K562 (cell line): ENCODE measurements around the gene ADPRH. TPM values are rescaled to one million over a fixed set of nuclear protein-coding genes. Genes with fewer than 3 reads are reported as not detected.
A peak's percentile ranks its signal among the peaks of the same experiment; 100 is the strongest.

ENCODE experiments used
- ATAC-seq: fragments of 200-7000 bp; cut with Tn5 transposase; 3 replicates; pipeline ENCODE4 v1.9.1; 2020; ENCODE audit warnings: moderate library complexity
- BruUV-seq: library from RNA; stranded (reverse); fragments of 400-500 nt; replicated peaks from 2 replicates; lab custom pipeline; 2021; lab: Mats Ljungman, UMichigan
- CTCF ChIA-PET: fragments of 300-600 bp; formaldehyde crosslinking; extraction: SDS; loops from one replicate; lab custom pipeline; 2021; ENCODE audit warnings: low intra/inter-chr PET ratio; lab: Yijun Ruan, JAX
- POLR2A ChIA-PET: fragments of 300-600, 350-650 bp; sonication (Branson Sonifier 250); formaldehyde crosslinking; extraction: SDS; loops from one replicate; lab custom pipeline; 2021; ENCODE audit warnings: antibody characterized with exemption, inconsistent platforms; lab: Yijun Ruan, JAX
- DNase-seq, 4 experiments: peaks; one replicate each; pipeline versions ENCODE4 v3.0.0 to v3.0.0-alpha.2; 2011 to 2018; ENCODE audit warnings: low spot score in 3 of 4, mixed read lengths in 3 of 4; ENCODE audit errors: extremely low read depth in 1 of 4
- FAIRE-seq: peaks from 2 replicates; lab custom pipeline; 2011; peaks lifted over from hg19 to GRCh38; lab: Jason Lieb, UNC
- H2AFZ ChIP-seq: 2 replicates; pipeline ENCODE4 v1.6.0; 2011; ENCODE audit warnings: low read depth, low read length, control low read depth, inconsistent platforms
- H3K27ac ChIP-seq: fragments of 200-600 bp; 3 replicates; pipeline ENCODE4 v1.8.0; 2011; ENCODE audit warnings: low read depth, mild to moderate bottlenecking, control low read depth, inconsistent platforms, low read length, moderate library complexity, mixed read lengths; ENCODE audit errors: extremely low read depth
- H3K27me3 ChIP-seq, 2 experiments: fragments of 300-600 bp in 1 of 2; 2 replicates in 1 of 2; 3 replicates in 1 of 2; pipeline versions ENCODE4 v1.6.0 to v1.8.0; 2011; ENCODE audit warnings: inconsistent platforms in 2 of 2, low read length in 2 of 2, mild to moderate bottlenecking in 1 of 2, mixed read lengths in 1 of 2, moderate library complexity in 1 of 2; ENCODE audit not compliant: control insufficient read depth in 2 of 2, insufficient read depth in 2 of 2
- H3K36me3 ChIP-seq: fragments of 300-600 bp; 3 replicates; pipeline ENCODE4 v1.8.0; 2011; ENCODE audit warnings: mild to moderate bottlenecking, low read length, inconsistent platforms; ENCODE audit not compliant: control insufficient read depth, insufficient read depth
- H3K4me1 ChIP-seq, 2 experiments: fragments of 200-600 bp in 1 of 2; replicated peaks in 1 of 2; 2 replicates in 1 of 2; 3 replicates in 1 of 2; pipeline versions ENCODE4 v1.5.1 to v1.8.0; 2011; ENCODE audit warnings: inconsistent platforms in 2 of 2, low read length in 2 of 2, mild to moderate bottlenecking in 1 of 2, mixed read lengths in 1 of 2, moderate library complexity in 1 of 2; ENCODE audit not compliant: control insufficient read depth in 2 of 2, insufficient read depth in 2 of 2
- H3K4me2 ChIP-seq: 2 replicates; pipeline ENCODE4 v1.6.1; 2011; ENCODE audit warnings: low read length, control low read depth, inconsistent platforms, mixed read lengths; ENCODE audit not compliant: insufficient read depth
- H3K4me3 ChIP-seq: fragments of 200-600 bp; sonication (generic), shearing (Covaris generic); 2 replicates; pipeline ENCODE4 v1.5.1; 2016; ENCODE audit warnings: control low read depth, inconsistent platforms
- H3K79me2 ChIP-seq: fragments of 200-600 bp; 3 replicates; pipeline ENCODE4 v1.8.0; 2011; ENCODE audit warnings: low read length, inconsistent platforms; ENCODE audit not compliant: control insufficient read depth, insufficient read depth
- H3K9ac ChIP-seq, 2 experiments: 2 replicates each; pipeline versions ENCODE4 v1.6.0 to v1.6.1; 2011; ENCODE audit warnings: low read depth in 2 of 2, low read length in 2 of 2, control low read depth in 1 of 2, inconsistent platforms in 1 of 2, mild to moderate bottlenecking in 1 of 2, mixed read lengths in 1 of 2; ENCODE audit not compliant: insufficient read depth in 1 of 2
- H3K9me1 ChIP-seq: one replicate; pipeline ENCODE4 v1.6.0; 2011; ENCODE audit warnings: inconsistent platforms, mild to moderate bottlenecking, low read length, moderate library complexity; ENCODE audit not compliant: control insufficient read depth, insufficient read depth
- H3K9me3 ChIP-seq: replicated peaks from 2 replicates; pipeline ENCODE4 v1.5.1; 2011; ENCODE audit warnings: low read depth, low read length, inconsistent platforms; ENCODE audit not compliant: control insufficient read depth, insufficient read depth
- H4K20me1 ChIP-seq: replicated peaks from 2 replicates; pipeline ENCODE4 v1.6.1; 2011; ENCODE audit warnings: low read length, inconsistent platforms, mixed read lengths; ENCODE audit not compliant: control insufficient read depth, insufficient read depth
- CEBPB ChIP-seq: fragments of 450-650 bp; IDR thresholded peaks from 2 replicates; pipeline ENCODE4 v1.6.1; 2016; ENCODE audit warnings: missing genetic modification characterization, missing compliant biosample characterization
- CEBPG ChIP-seq, 3 experiments: fragments of 200-800 bp in 1 of 3; sonication (Bioruptor generic) in 1 of 3; sonication (generic) in 1 of 3; formaldehyde crosslinking in 1 of 3; IDR thresholded peaks in 2 of 3; conservative IDR thresholded peaks in 1 of 3; 2 replicates each; pipeline versions ENCODE4 v1.6.1 to v1.8.0; 2016 to 2022; ENCODE audit warnings: missing compliant biosample characterization in 2 of 3, missing genetic modification characterization in 2 of 3, mild to moderate bottlenecking in 1 of 3, missing genetic modification reagents in 1 of 3
- CTBP1 ChIP-seq: fragments of 450-650 bp; IDR thresholded peaks from 2 replicates; pipeline ENCODE4 v1.6.1; 2016; ENCODE audit warnings: borderline replicate concordance
- ESRRA ChIP-seq: fragments of 450-650 bp; IDR thresholded peaks from 2 replicates; pipeline ENCODE4 v1.6.1; 2014; ENCODE audit warnings: low read depth, mild to moderate bottlenecking, moderate library complexity, borderline replicate concordance
- FOS ChIP-seq: IDR thresholded peaks from 3 replicates; pipeline ENCODE4 v1.6.1; 2011; ENCODE audit not compliant: insufficient read length; ENCODE audit errors: extremely low read depth
- MAFF ChIP-seq: IDR thresholded peaks from 2 replicates; pipeline ENCODE4 v1.6.1; 2012; ENCODE audit warnings: low read length, improper control_type of control experiment
- WGBS: fragments of 100-300 bp; shearing (Covaris generic); methylation state at CpG from one replicate; pipeline ENCODE4 v1.1.6; 2016; ENCODE audit warnings: low coverage, mixed read lengths; ENCODE audit not compliant: insufficient coverage; ENCODE audit errors: missing lambda C conversion rate; 5-methylcytosine and 5-hydroxymethylcytosine counted together
- in situ Hi-C: fragments of 300-500 bp; cut with MboI; formaldehyde crosslinking; loops from 4 replicates; pipeline ENCODE4 v1.15.0; 2018; ENCODE audit warnings: inconsistent platforms, mixed read lengths
- intact Hi-C: fragments of 100-400 bp; cut with micrococcal nuclease; formaldehyde crosslinking; loops from 2 replicates; pipeline ENCODE4 v1.14.2; 2022
- polyA plus RNA-seq, 8 experiments: library from polyadenylated mRNA; depleted of rRNA in 4 of 8; stranded (reverse) in 5 of 8; unstranded in 3 of 8; fragments of >200 nt; fragmentation: Nextera tagmentation in 2 of 8; fragmentation: Illumina TruSeq in 1 of 8; extraction: Ambion mirVana in 2 of 8; extraction: Trizol in 1 of 8; gene quantifications; 2 replicates each; pipeline versions ENCODE4 v1.2.1 to v1.2.3, GENCODE V29; 2011 to 2014; ENCODE audit warnings: inconsistent platforms in 1 of 8, missing spikeins in 1 of 8
- total RNA-seq, 7 experiments: library from RNA; depleted of rRNA in 6 of 7; stranded (reverse); fragments of >200 nt in 6 of 7; fragmentation: Illumina TruSeq in 2 of 7; extraction: Trizol in 2 of 7; gene quantifications; 2 replicates each; pipeline versions ENCODE4 v1.2.1 to v1.2.3, GENCODE V29; 2011 to 2021; ENCODE audit warnings: low replicate concordance in 1 of 7

ADPRH gene
- total and polyA plus RNA-seq, 9 of the 15 experiments (the other 6 are each of a cell fraction or from before 2014, with no cell fraction given) = 0.01 to 1.4 (median 0.65) TPM

- Histone ChIP-seq H3K9me1 (no peaks in the 10 kb centered on the region), H3K27me3 (no peaks in the 10 kb centered on the region), H3K27ac (no peak overlapping the region), H3K9me3 (no peaks in the 10 kb centered on the region), H3K4me3 (no peak overlapping the region), H3K79me2 (peaks cover 8% of the 10 kb centered on the region; the same call in 1 of the 3 replicates), H3K36me3 (no peaks in the 10 kb centered on the region)
- BruUV-seq = no TSS peak
- intact Hi-C loops = no loop called here
- WGBS = 51% methylated on average over 6 of the region's 6 CpGs
- POLR2A ChIA-PET = no interaction called here
- CTCF ChIA-PET = no interaction called here
- FAIRE-seq = no peak
- in situ Hi-C loops = no loop called here
- TF ChIP-seq MAFF (no peak), CEBPB (tag) (peak; percentile 84), FOS (no peak), CEBPG (CRISPR knock-in tag; IDR thresholded peaks at IDR 0.05) (no peak), CEBPG (tag; conservative IDR thresholded peaks at IDR 0.05 in 1 of 2, IDR thresholded peaks at IDR 0.05 in 1 of 2) (peak in 1 of 2 experiments; percentile 10; a peak in 1 of 4 replicates), CTBP1 (peak; percentile 20; the same call in 1 of the 2 replicates), ESRRA (peak; percentile 57; the same call in 1 of the 2 replicates)
- TF ChIP-seq, all 486 proteins: peak for 4
- peaks cover 0 to 11% of the 10 kb centered on the region in 2 experiments; a peak in 3 of 5 replicates for H3K4me1 ChIP-seq
- no peak overlapping the region for H3K4me2 ChIP-seq
- H4K20me1 ChIP-seq = no peaks in the 10 kb centered on the region
- H3K9ac ChIP-seq = peak overlapping the region in 1 of 2 experiments; percentile 58; a peak in 1 of 4 replicates
- DNase-seq (no peak), ATAC-seq (no peak)
- H2AFZ ChIP-seq = no peak overlapping the region
Measured at GRCh38 chr3:119562307-119562961, 16.9 kb upstream of the ADPRH start.
